Spinal cord (tissue), 10 donors: Measurements from ENCODE around the gene PCSK6. TPM values are rescaled to one million over a fixed set of nuclear protein-coding genes. Genes with fewer than 3 reads are reported as not detected.

ENCODE experiments used
- DNase-seq, 6 donors: peaks; one replicate each; pipeline versions ENCODE4 v3.0.0 to v3.0.0-alpha.2; 2013 to 2015; ENCODE audit warnings: low spot score in 6 of 6, low read depth in 4 of 6
- H3K27ac ChIP-seq: one replicate; pipeline ENCODE4 v1.5.1; 2013; ENCODE audit warnings: low read depth, low read length, control low read depth
- H3K27me3 ChIP-seq: one replicate; pipeline ENCODE4 v1.6.1; 2013; ENCODE audit warnings: low read length; ENCODE audit not compliant: control insufficient read depth, insufficient read depth
- H3K36me3 ChIP-seq: one replicate; pipeline ENCODE4 v1.6.1; 2013; ENCODE audit warnings: low read length; ENCODE audit not compliant: control insufficient read depth, insufficient read depth
- H3K4me1 ChIP-seq: one replicate; pipeline ENCODE4 v1.6.1; 2013; ENCODE audit warnings: low read length; ENCODE audit not compliant: control insufficient read depth, insufficient read depth
- H3K4me3 ChIP-seq: one replicate; pipeline ENCODE4 v1.5.1; 2013; ENCODE audit warnings: low read depth, low read length, control low read depth
- H3K9me3 ChIP-seq: one replicate; pipeline ENCODE4 v1.6.1; 2013; ENCODE audit warnings: low read length; ENCODE audit not compliant: control insufficient read depth, insufficient read depth
- WGBS: methylation state at CpG from one replicate; pipeline ENCODE4 v1.1.5; 2013; ENCODE audit warnings: missing lambda C conversion rate; ENCODE audit not compliant: insufficient coverage; 5-methylcytosine and 5-hydroxymethylcytosine counted together
- polyA plus RNA-seq, 2 donors: library from polyadenylated mRNA; unstranded; fragments of 120-200 nt; gene quantifications; one replicate each; pipeline ENCODE4 v1.2.1, GENCODE V29; 2013; ENCODE audit not compliant: insufficient read length in 2 of 2
- total RNA-seq, 2 donors: library from RNA; depleted of rRNA in 1 of 2; stranded (reverse); fragments of 120-200 nt in 1 of 2; fragments of >200 nt in 1 of 2; gene quantifications; one replicate each; pipeline versions ENCODE4 v1.2.3 to v1.2.4, GENCODE V29; 2013 to 2014
- donor health status: healthy.

Gene PCSK6
- total and polyA plus RNA-seq, 4 donors, result 8.6 to 14.3 (median 11.7) TPM

DNA sequence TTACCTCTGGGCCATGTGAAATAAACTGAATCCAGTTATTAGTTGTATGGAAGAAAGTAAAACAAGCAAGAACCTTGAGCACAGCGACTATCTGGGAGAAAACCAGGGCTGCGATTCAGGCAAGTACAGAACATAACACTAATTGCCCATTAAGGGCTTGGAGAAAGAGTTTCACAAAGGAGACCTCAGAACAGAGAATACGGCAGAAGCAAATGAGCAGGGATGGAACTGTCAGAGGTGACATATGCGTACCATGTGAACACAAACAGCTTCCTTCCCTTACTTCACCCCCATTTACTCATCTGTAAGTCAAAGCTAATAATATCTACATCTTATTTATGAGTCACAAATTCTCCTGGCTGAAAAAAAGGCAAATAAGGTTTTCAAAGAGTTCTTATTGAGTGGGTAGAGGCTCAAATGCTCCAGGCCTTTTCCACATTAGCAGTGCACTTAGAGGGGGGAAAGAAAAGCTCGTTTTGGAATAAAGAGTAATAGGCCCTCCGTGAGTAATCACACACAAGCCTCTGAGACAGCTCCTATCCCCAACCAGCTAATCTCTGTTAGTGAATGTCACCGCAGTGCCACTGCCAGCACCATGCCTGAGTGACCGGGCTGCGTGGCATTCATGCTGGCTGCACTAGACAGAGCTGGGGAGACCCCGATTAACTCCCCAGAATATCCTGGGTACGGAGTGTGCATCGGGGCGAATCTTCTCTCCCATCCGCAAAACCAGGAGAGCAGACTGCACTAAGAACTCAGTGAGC, 2.6 kb downstream of the PCSK6 start:
- peaks cover 15% of the 10 kb centered on the region for H3K27me3 ChIP-seq
- H3K4me1 ChIP-seq, result peaks cover 21% of the 10 kb centered on the region
- no peaks in the 10 kb centered on the region for H3K36me3 ChIP-seq
- no peak overlapping the region for H3K4me3 ChIP-seq
- DNase-seq, result peak in 1 of 6 donors; percentile 56
- H3K27ac ChIP-seq, result no peak overlapping the region
- 65% methylated on average over 8 of the region's 14 CpGs for WGBS
- no peaks in the 10 kb centered on the region for H3K9me3 ChIP-seq

- Histone ChIP-seq H3K27ac (no peak overlapping the region), H3K36me3 (no peaks in the 10 kb centered on the region), H3K4me3 (no peak overlapping the region), H3K9me3 (no peaks in the 10 kb centered on the region), H3K4me1 (peaks cover 41% of the 10 kb centered on the region), H3K27me3 (peaks cover 13% of the 10 kb centered on the region)
- WGBS, result 74% methylated on average over 5 of the region's 6 CpGs
- DNase-seq, result no peak
Observed at GRCh38 chr15:101483462-101483861, 6.0 kb downstream of the PCSK6 start.

DNA sequence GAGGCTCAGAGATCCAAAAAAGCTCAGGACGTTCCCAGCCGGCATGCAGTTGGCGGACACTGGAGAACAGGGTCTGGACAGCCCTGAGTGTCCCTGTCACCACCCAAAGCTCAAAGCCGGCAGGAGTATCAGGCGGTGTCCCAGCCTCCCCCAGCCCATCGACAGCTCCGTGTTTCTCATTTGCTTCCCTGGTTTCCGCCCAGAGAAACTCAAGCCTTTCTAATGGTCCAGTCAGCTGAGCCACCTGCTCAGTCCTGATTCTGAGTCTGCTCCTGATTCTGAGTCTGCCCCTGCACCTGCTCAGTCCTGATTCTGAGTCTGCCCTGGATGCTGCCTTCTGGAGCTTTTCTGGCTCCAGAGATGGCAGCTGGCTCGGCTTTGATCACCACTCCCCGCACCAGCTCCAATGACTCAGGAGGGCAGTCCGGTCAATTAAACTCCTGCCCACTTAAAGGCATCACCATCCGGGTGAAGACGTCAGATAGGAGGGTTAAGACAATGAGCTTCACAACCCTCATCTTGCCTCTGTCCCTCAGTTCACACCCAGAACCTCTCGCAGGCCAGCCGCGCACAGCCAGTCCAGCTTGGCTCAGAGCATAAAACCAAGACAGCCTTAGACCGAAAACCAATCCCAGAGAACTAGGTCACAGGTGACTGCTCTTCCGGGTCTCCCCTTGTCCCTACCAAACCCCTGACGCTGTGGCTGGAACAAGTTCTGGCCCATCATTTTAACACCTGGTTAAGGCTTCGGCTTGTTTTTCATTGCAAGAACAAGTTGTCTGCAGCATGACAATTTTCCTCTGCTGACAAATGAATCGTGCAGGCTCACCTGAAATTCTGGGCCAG, 6.8 kb downstream of the PCSK6 start:
- Histone ChIP-seq H3K27me3 (peaks cover 7% of the 10 kb centered on the region), H3K36me3 (no peaks in the 10 kb centered on the region), H3K9me3 (no peaks in the 10 kb centered on the region), H3K4me3 (no peak overlapping the region), H3K27ac (no peak overlapping the region), H3K4me1 (peaks cover 36% of the 10 kb centered on the region)
- 88% methylated on average over 19 of the region's 21 CpGs for WGBS
- DNase-seq, result no peak

DNA sequence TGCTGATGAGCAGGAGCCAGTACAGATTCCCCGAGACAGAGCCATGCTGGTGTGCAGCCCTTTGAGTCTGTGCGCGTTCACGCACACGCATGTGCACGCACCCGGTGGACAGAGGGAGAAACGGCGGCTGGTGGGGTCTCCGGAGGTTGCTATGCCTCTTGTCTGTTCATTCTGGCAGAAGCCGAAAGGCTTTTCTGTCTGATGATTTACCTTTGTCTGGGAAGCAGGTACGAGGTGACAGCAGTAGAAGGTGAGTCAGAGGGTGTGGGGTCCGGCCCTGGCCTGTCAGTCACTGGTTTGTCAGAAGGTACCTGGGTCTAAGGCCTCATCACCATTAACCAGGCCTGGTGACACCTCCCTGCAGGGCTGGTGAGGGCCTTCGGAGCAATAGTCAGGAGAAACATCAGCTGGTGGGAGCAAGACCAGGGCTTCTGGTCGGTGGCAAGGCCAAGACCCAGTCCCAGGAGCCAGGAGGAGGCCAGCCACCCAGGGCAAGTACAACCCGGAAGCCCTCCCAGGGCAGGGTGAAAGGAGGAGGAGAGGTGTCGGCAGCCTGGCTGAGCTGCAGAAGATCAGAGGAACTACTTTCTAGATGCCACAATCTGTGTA, 7.5 kb downstream of the PCSK6 start:
- H3K27ac ChIP-seq, result no peak overlapping the region
- H3K4me1 ChIP-seq, result peaks cover 36% of the 10 kb centered on the region
- H3K9me3 ChIP-seq, result no peaks in the 10 kb centered on the region
- H3K36me3 ChIP-seq, result no peaks in the 10 kb centered on the region
- no peak for DNase-seq
- H3K4me3 ChIP-seq, result no peak overlapping the region
- peaks cover under 1% of the 10 kb centered on the region for H3K27me3 ChIP-seq
- WGBS, result 85% methylated on average over 17 of the region's 17 CpGs

DNA sequence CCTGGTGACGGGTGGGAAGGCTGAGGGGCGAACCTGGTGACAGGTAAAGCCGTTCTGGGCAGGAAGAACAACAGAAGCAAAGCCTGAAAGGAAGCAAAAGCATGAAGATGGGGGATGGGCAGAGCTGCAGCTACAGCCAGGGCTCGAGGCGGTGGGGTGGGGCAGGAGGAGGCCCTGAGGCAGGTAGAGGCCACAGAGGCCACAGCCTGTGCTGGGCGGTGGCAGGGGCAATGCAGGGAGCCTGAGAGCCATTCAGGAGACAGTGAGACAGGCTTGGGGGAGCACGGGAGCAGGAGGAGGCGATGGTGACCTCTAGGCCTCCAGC, 8.2 kb downstream of the PCSK6 start:
- 86% methylated on average over 8 of the region's 8 CpGs for WGBS
- DNase-seq, result no peak
- Histone ChIP-seq H3K4me3 (no peak overlapping the region), H3K36me3 (no peaks in the 10 kb centered on the region), H3K4me1 (peaks cover 36% of the 10 kb centered on the region), H3K27me3 (no peaks in the 10 kb centered on the region), H3K9me3 (no peaks in the 10 kb centered on the region), H3K27ac (no peak overlapping the region)

GRCh38 chr15:101480613-101481380, 8.7 kb downstream of the PCSK6 start:
- Histone ChIP-seq H3K4me1 (peaks cover 36% of the 10 kb centered on the region), H3K27ac (no peak overlapping the region), H3K36me3 (no peaks in the 10 kb centered on the region), H3K9me3 (no peaks in the 10 kb centered on the region), H3K4me3 (no peak overlapping the region), H3K27me3 (no peaks in the 10 kb centered on the region)
- 87% methylated on average over 18 of the region's 23 CpGs for WGBS
- no peak for DNase-seq

DNA sequence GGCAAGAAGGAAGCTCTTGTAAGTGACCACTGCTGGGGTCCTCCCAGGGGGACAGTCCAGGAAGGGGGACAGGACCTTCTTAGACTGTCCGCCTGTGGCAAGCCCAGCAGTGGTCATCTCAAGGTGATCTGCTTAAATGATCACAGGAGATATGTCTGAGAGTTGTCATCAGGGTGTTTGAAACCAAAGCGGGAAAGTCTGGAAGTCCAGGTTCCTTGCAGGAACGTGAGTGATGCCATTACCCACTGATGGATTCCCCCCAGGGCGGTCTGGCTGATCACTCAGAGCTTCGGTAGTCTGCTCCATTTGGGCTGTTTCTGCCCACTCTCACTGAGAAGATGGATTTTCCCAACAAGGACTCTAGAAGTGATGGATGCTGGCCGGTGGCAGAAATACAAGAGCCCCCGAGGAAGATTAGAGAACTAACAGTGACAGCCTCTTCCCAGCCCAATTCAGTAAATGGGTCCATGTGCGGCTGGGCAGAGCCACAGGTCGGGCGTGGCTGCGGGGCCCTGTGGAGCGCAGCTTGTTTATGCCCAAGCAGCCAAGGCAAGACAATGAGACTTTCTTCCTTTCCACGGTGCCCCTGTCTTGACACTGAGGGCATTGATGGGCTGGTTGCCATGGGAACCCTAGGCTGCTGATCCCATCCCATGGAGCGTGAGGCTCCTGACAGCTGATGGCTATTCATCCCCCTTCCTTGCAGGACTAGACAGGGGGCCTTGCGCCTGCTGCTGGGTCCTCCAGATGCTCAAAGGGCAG, 9.5 kb downstream of the PCSK6 start:
- Histone ChIP-seq H3K27me3 (no peaks in the 10 kb centered on the region), H3K4me1 (peaks cover 36% of the 10 kb centered on the region), H3K36me3 (no peaks in the 10 kb centered on the region), H3K27ac (no peak overlapping the region), H3K9me3 (no peaks in the 10 kb centered on the region), H3K4me3 (no peak overlapping the region)
- 49% methylated on average over 14 of the region's 15 CpGs for WGBS
- peak in 2 of 6 donors; percentile 61 to 69 for DNase-seq

GRCh38 chr15:101479342-101479845, 10.1 kb downstream of the PCSK6 start:
- H3K4me3 ChIP-seq, result no peak overlapping the region
- H3K9me3 ChIP-seq, result no peaks in the 10 kb centered on the region
- DNase-seq, result no peak
- H3K36me3 ChIP-seq, result no peaks in the 10 kb centered on the region
- H3K27me3 ChIP-seq, result no peaks in the 10 kb centered on the region
- peaks cover 36% of the 10 kb centered on the region for H3K4me1 ChIP-seq
- H3K27ac ChIP-seq, result no peak overlapping the region
- WGBS, result 97% methylated on average over 7 of the region's 11 CpGs
